Myocyte (in vitro differentiated cells): ENCODE measurements around the gene ASTN2. TPM values are rescaled to one million over a fixed set of nuclear protein-coding genes. Genes with fewer than 3 reads are reported as not detected.

Source experiments
- DNase-seq: peaks from one replicate; pipeline ENCODE4 v3.0.0-alpha.2; 2012; ENCODE audit warnings: low read depth
- total RNA-seq: library from RNA; depleted of rRNA; stranded (reverse); fragments of >200 nt; gene quantifications from 2 replicates; pipeline ENCODE4 v1.2.3, GENCODE V29; 2014

ASTN2 gene
- total RNA-seq, 1 donor from 2014 or later: 25.3 TPM

GRCh38 chr9:116409129-116409528 lies 1005.7 kb downstream of the ASTN2 start:
- DNase-seq: no peak

- DNase-seq: no peak
Observed at GRCh38 chr9:116406469-116406868, 1008.4 kb downstream of the ASTN2 start.

- no peak for DNase-seq
Observed at GRCh38 chr9:116405321-116405720, 1009.5 kb downstream of the ASTN2 start.

- no peak for DNase-seq
Observed at GRCh38 chr9:116404228-116404627, 1010.6 kb downstream of the ASTN2 start.

- DNase-seq: no peak
Observed at GRCh38 chr9:116403171-116403570, 1011.7 kb downstream of the ASTN2 start.

- no peak for DNase-seq
Observed at GRCh38 chr9:116395699-116396037, 1019.2 kb downstream of the ASTN2 start.

- DNase-seq: no peak
Observed at GRCh38 chr9:116394894-116395698, 1019.8 kb downstream of the ASTN2 start.

GRCh38 chr9:116394070-116394469 lies 1020.8 kb downstream of the ASTN2 start:
- DNase-seq: no peak

GRCh38 chr9:116393198-116393597 lies 1021.7 kb downstream of the ASTN2 start:
- DNase-seq: no peak

GRCh38 chr9:116391306-116391900 lies 1023.5 kb downstream of the ASTN2 start:
- peak; percentile 40 for DNase-seq

- no peak for DNase-seq
Observed at GRCh38 chr9:116390303-116391228, 1024.3 kb downstream of the ASTN2 start.

- no peak for DNase-seq
Observed at GRCh38 chr9:116389541-116390302, 1025.1 kb downstream of the ASTN2 start.

- DNase-seq: no peak
Observed at GRCh38 chr9:116387934-116388698, 1026.7 kb downstream of the ASTN2 start.

- DNase-seq: no peak
Observed at GRCh38 chr9:116383936-116384335, 1030.9 kb downstream of the ASTN2 start.

- DNase-seq: no peak
Observed at GRCh38 chr9:116383133-116383532, 1031.7 kb downstream of the ASTN2 start.

GRCh38 chr9:116382053-116382452 lies 1032.8 kb downstream of the ASTN2 start:
- no peak for DNase-seq

GRCh38 chr9:116381350-116381749 lies 1033.5 kb downstream of the ASTN2 start:
- DNase-seq: no peak

- no peak for DNase-seq
Observed at GRCh38 chr9:116380496-116380995, 1034.3 kb downstream of the ASTN2 start.

- no peak for DNase-seq
Observed at GRCh38 chr9:116379821-116380220, 1035.0 kb downstream of the ASTN2 start.

- no peak for DNase-seq
Observed at GRCh38 chr9:116378873-116379272, 1036.0 kb downstream of the ASTN2 start.
